RPMI8226 (cell line): ENCODE results near the gene MRAP2.
"Not testable (repeated sequence)": the region's sequence is repeated elsewhere in the genome, so short reads cannot be mapped to it uniquely, and the experiment has no call there.

Source experiments
- DNase-seq: peaks from one replicate; pipeline ENCODE4 v3.0.0-alpha.2; 2015

MRAP2 gene

DNA sequence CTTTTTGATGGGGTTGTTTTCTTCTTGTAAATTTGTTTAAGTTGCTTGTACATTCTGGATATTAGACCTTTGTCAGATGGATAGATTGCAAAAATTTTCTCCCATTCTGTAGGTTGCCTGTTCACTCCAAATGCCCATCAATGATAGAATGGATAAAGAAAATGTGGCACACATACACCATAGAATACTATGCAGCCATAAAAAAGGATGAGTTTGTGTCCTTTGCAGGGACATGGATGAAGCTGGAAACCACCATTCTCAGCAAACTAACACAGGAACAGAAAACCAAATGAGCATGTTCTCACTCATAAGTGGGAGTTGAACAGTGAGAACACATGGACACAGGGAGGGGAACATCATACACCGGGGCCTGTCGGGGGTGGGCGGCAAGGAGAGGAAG lies 1.6 kb upstream of the MRAP2 start:
- DNase-seq = not testable (repeated sequence)

DNA sequence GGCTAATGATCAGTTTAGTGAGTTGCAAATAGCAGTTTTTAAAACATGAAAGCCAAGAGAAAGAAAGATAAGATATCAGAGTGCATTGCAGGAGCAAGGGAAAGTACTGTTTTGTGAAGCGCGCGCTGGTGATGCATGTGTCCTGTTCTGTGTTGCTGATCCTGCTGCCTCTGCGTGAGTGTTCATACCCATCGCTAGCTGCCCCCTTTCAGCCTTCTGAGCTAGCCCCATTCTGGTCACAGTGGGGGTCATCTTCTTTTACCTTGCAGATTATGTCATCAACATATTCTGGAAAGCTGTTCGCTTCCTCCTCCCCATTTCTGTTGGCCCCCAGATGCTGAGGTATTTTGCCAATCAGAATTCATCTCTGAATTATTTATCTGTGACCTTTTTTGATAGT lies 1.9 kb downstream of the MRAP2 start:
- no peak for DNase-seq

DNA sequence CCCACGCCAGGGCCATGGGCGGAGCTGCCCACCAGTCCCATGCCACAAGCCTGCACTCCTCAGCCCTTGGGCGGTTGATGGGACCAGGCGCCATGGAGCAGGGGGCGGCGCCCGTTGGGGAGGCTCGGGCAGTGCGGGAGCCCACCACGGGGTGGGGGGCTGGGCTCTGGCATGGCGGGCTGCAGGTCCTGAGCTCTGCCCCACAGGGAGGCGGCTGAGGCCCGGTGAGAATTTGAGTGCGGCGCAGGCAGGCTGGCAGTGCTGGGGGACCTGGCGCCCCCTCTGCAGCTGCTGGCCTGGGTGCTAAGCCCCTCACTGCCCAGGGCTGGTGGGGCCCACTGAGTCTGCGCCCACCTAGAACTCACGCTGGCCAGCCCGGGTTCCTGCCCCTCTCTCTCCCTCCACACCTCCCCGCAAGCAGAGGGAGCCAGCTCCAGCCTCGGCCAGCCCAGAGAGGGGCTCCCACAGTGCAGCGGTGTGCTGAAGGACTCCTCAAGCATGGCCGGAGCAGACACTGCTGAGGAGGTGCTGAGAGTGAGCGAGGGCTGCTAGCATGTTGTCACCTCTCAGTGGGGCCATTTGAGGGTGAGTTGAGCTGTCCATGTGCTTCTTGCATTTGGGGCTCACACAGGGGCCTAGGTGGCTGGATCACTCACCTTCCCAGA lies 4.0 kb downstream of the MRAP2 start:
- DNase-seq = no peak

DNA sequence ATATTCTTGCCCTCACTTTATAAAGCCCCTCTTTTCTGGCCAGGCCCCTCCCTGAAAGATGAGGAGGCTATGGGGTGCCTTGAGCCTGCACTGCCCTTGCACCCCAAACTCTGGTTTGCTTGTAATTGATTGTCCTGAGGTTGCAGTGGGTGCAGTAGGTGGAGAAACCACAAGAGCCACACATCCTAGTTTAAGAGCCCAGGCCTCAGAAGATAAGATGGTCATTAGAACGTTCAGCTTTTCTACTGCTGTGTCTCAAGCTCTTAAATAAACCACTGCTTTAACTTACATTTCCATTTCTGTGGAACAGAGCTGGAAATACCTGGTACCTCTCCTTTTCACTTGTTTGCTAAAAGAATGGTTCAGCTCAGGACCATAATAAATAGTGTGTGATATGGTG lies 9.0 kb downstream of the MRAP2 start:
- no peak for DNase-seq

DNA sequence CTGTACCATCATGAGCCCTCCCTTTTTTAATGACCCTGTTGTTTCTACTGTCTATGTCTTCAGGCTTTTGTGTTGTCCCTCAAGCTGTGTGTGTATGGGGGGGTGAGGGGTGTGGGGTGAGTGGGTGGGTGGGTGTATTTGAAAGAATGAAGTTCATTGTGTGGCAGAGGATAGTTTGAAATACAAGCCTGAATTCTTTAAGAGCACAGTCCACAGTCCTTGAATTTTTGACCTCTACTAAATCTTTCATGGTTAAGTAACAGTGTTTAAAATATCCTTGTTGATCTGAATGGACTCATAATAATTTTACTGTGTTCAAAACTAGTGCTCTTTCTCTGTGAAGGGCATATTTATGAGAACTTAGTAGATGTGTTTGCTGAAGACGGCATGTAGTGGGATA lies 10.0 kb downstream of the MRAP2 start:
- no peak for DNase-seq

DNA sequence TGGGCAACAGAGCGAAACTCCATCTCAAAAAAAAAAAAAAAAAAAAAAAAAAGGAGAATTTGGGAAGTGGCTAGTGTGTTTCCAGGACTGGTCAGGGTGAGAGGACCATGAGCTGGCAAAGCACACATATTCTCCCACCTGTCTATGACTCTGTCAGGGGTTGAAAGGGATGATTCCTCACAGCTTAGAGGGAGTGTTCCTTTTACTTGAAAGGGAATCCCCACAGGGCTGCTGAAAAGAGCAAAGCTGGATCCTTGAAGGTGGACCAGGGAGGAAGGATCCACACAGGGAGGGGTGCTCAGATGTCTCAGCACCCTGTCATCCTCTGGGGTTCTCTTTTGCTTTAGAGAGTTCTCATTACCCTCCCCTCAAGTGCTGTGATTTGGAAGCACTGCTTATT lies 13.2 kb downstream of the MRAP2 start:
- no peak for DNase-seq

DNA sequence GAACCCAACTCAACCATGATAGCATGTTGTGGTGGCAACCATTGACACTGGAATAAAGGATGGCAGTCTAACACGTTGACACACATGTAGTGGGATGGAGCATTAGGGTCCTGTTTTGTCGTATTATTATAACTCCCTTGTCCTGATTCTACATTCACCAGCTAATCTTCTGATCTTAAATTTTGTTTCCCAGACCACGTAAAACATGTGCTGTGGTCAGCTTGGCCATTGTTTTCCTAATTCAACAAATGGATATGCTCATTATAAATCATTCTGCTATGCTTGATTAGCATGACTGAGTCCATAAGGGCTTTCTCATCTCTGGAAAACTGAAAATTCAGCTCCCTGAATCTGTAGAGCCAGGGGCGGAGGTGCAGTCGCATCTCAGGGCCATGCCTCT lies 15.0 kb downstream of the MRAP2 start:
- no peak for DNase-seq

DNA sequence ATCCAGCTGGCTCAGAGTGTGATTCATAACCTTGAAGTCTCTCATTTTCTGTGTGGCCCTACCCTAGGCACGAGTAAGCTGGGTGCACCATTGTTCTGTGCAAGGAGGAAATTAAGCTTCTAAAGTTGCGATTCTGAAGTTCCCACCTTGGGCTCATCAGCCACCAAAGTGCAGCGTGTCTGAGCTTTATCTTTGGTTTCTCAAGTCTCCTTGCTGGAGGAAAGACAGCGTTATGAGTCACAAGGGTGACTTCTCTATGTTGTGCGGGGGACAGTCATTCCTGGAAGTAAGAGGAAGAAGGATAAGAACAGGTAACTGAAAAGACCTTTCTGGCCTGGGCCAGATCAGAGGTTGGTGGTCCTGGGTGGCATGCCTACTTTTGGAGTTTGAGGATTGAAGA lies 16.8 kb downstream of the MRAP2 start:
- no peak for DNase-seq

DNA sequence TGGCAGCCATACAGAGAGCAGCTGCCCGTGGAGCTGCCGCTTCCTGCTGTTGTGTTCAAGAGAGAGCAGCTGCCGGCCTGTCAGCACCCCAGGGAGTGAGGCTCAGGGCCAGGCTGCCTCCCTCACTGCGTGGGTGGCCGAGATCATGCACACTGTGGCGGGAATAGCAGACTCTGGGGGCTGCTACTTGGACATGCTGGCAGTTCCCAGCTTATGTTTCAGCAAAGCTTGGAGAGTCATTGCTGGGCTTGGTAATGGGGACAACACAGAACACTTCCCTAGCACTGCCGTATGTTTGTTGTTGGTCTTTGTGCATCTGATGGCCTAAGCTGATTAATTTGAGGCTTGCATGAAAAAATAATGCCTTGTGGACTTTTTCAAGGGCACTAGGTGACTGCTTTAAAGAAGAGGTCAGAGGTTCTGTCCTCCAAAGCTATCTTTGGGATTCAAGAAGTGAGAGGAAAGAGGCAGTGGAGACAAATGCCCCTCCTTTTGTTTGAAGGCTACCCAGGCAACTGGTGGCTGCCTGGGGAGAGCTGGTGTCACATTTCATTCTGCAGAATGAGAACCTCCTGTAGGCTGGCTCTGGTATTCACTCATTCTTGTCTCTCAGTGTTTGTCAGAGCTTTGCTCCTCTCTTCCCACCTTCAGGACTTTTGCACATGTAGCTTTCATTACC lies 18.8 kb downstream of the MRAP2 start:
- no peak for DNase-seq

DNA sequence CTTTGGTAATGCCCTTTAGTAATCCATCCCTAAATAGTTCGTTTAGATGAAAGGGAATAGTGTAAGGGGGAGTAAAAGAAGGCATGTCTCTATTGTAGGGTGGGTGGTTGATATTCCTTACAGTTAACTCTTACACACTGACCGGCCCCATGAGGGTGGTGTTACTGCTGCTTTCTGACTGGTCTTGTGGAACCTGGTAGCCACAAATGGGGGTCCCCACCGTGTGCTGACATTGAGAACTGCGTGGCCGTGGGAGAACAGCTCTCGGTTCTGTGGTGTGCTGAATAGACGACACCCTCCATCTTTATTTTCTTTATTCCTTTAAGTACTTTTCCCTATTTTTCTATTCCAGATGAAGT lies 19.3 kb downstream of the MRAP2 start:
- DNase-seq = no peak

DNA sequence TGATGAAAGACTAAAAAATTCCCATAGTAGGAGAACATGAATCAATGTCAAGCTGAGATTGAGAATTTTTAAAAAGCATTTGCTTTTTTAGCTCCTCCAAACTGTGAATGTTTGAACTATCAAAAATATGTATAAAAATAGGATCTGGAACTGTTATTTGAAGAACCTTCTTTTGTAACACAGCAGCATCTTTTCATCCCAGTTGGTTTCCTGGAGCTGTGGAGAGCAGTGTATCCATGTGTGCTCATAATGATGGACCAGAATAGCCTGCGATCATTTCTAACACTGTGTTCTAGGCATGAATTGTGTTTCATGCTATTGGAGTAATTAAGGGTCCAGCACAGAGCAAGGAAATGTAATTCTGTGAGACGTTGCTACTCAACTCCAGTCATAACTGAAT lies 22.1 kb downstream of the MRAP2 start:
- no peak for DNase-seq

DNA sequence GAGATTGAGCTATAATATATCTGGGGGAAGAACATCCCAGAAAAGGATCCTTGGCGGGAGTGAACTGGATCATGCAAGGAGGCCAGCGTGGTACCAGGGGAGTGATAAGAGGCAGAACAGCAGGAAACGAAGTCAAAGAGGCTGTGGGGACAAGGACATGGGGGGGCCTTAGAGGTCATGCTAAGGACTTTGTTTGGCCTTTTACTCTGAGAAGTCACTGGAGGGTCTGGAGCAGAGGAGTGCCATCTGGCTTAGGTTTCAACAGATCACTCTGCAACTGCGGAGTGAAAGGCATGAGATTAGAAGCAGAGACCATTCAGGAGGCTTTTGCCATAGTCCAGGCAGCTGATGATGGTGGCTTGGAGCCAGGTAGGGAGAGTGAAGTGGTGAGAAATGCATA lies 24.3 kb downstream of the MRAP2 start:
- DNase-seq = no peak

DNA sequence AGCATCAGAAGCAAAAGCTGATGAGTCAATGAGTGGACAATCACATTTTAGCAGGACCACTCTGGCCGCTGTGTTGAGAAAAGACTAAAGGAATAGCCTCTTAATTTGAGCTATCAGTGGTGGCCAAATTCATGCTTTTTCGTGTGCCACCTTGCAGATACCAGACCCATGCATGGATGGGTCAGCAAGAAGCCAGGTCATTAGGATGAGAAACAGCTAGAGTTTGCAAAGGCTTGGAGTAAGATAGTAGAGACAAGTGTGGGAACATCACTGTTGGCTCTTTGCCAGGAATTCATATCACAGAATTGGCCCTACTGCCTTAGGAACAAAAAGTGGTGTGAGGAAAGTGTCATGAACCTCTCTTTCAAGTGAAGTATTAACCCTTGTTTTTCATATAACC lies 25.5 kb downstream of the MRAP2 start:
- no peak for DNase-seq

DNA sequence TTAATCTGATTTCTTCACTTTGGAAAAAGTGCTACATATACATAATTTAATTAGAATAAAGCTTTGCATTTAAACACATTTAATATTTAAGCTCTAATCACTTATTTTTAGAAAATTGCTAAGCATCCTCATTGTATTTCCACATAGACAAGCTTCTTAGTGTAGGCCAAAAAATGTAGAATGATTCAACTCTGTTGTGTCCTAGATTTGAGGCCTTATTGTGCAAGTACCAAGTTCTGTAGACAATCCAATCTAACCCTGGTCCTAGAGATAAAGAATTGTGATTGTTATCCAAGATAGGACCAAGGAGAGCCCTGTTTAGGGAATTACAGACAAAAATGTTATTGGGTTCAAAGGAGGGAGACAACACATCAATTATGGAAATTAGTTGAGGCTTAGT lies 27.6 kb downstream of the MRAP2 start:
- no peak for DNase-seq

DNA sequence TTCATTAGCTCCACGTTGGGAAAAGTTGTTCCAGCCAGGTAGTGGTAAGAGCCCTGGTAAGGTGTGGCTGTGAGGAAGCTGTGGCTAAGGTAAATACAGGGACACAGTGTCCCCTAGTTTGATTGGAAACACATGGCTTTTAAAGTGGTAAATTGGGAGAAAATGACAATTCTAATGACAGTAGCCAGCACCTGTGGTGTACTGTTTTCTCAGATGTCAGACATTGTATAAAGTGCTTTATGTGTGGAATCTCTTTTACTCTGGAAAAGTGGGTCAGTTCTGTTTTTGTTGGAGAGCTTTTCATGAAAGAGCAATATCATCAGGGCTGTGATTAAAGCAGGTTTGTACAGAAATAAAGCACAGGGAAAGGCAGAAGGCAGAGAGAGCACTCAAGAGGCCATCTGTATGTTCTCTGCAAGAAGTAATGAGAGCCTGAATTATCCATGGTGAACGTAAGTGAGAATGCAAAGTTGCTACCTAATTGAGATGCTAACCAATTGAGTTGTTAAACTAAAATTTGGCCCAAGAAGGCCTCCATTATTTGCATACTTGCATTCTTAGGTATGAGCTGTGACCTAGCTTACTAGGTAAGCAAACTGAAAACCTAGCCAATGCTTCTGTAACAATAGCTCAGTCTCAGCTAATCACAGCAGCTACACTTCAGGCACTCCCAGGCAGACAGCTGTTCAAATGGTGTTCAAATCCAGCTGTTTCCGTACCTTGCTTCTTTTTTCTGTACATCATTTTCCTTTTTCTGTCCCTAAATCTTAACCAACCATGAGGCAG lies 28.2 kb downstream of the MRAP2 start:
- no peak for DNase-seq

DNA sequence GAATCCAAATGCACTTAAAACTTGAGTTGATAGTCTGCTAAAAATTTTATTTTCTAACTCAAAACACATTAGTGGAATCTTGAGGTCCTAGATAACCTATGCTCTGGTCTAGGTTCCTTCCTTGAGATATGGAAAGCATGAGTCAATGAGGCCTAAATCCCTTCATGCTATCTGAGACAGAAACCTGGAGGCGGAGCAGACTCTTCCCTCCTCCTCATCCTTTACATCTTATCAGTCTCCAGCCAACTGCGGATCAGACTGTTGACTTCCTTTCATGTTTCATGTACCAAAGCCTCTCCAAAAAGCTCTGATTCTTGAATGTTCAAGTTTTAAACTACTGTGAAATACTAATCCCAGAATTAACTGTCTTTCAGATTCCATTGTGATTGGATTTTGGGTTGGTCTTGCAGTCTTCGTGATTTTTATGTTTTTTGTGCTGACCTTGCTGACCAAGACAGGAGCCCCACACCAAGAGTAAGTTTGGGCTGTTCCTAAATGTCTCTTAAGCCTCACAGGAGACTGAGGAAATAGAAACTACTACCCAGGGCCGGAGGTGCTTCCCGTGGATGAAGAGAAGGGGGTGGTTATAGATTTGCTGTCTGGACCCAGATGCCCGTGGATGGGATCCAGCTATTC lies 29.1 kb downstream of the MRAP2 start:
- no peak for DNase-seq

DNA sequence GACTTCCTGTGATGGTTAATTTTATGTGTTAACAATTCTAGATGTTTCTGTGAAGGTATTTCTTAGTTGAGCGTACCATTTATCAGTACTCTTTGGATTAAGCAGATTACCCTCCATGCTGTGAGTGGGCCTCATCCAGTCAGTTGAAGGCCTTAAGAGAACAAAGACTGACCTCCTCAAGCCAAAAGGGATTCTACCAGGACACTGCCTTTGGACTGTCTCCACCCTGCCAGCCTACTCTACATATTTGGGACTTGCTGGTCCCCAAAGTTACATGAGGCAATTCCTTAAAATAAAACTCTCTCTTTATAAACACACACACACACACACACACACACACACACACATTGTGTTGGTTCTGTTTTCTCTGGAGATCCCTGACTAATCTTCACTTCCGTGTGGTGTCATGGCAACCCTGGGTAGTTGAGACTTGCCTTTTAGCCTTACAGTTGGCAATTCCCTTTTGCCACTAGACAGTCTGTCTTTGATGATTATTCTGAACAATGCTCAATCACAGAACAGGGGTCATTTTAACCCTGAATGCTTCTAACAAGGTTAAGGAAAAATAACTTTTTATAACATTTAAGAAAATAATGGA lies 32.2 kb downstream of the MRAP2 start:
- no peak for DNase-seq

DNA sequence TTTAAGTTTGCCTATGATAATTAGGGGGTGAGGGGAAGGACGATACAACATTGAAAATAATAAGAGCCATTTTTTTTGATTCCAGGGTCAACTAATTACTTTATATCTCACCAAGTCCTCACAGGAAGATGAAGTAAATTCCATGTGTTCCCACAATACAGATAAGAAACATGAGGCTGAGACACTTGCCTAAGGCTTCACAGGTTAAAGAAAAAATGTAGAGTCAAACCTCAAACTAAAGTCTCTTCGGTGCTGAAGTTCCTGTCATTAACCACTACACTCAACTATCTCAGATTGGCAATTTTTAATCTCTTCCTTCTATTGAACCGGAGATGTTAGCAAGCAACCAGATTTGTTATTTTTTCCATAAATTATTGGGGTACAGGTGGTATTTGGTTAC lies 33.0 kb downstream of the MRAP2 start:
- no peak for DNase-seq

DNA sequence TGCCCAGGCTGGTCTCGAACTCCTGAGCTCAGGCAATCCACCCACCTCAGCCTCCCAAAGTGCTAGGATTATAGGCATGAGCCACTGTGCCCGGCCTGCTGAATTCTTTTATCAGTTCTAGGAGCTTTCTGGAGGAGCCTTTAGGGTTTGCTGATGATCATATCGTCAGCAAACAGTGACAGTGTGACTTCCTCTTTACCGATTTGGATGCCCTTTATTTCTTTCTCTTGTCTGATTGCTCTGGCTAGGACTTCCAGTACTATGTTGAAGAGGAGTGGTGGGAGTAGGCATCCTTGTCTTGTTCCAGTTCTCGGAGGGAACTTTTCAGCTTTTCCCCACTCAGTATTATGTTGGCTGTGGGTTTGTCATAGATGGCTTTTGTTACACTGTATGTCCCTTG lies 35.3 kb downstream of the MRAP2 start:
- DNase-seq = not testable (repeated sequence)

DNA sequence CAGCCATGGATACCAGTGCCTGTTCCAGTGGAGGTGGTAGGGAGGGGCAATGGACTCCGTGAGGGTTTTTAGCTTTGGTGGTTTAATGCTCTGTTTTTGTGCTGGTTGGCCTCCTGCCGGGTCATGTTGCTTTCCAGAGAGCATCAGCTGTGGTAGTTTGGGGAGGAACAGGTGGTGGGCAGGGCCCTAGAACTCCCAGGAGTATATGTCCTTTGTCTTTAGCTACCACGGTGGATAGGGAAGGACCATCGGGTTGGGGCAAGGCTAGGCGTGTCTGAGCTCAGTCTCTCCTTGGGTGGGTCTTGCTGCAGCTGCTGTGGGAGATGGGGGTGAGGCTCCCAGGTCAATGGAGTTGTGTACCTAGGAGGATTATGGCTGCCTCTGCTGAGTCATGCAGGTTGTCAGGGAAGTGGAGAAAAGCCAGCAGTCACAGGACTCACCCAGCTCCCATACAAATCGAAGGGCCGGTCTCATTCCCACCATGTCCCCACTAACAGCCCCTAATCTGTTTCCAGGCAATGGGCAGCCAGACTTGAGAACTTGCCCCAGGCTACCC lies 38.9 kb downstream of the MRAP2 start:
- DNase-seq = no peak

DNA sequence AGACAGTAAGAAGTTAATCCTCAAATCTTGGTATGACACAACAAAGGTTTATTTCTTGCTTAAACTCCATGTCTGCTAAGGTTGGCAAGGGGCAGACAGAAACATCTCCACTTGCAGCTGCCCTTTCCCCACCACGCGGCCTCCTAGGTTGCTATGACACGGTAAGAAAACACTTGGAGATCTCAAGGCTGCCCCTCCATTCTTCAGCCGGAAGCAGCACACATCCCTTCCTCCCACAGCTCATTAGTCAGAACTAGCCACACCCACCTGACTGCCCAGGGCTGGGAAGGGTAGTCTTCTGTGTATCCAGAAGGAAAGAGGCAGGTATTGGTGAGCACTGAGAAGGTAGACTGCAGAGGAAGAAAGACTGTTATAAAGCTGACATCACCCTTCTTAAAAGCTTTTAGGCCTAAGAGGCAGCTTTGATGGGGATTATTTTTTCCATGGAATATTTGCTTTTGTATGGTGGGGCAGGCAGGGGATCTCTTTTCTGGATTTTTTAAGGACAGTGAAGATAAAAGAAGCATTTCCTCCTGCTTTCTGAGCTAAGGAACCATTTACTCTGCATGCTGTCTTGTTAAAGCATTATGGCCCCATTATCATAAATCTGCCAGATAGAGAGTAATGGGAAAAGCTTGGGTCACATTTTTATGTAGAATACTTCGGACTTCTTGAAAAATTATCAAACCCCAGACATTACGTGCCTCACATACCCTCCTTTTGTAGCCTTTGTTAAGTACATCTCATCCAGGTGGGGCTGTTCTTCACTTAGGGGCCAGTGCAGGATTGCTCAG lies 41.6 kb downstream of the MRAP2 start:
- no peak for DNase-seq

DNA sequence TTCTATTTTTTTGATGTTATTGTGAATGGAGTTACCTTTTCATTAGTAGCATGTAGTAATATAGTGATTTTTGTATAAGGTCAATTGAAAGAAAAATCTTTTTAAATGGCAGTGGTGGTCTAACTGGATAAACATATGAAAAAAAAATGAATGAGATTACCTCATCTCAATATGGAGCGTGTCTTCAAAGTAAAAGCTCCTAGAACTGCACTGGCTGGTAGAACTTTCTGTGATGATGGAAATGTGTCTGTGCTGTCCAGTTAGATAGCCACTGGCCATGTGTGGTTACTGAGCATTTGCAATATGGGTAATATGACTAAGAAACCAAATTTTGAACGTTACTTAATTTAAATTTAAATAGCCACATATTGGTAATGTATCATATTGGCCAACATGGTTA lies 44.1 kb downstream of the MRAP2 start:
- no peak for DNase-seq
